ENCODE data around the gene CDK13.
A peak's percentile ranks its signal among the peaks of the same experiment; 100 is the strongest.

The CDK13 gene

GRCh38 chr7:39950473-39951225 lies 593 bp downstream of the CDK13 start:
- DNase-seq: peak; percentile 14

GRCh38 chr7:39951226-39952194 lies 1.5 kb downstream of the CDK13 start:
- DNase-seq: peak; percentile 11

- DNase-seq: no peak
Measured at GRCh38 chr7:39952374-39952773, 2.3 kb downstream of the CDK13 start.

GRCh38 chr7:39952803-39953202 lies 2.7 kb downstream of the CDK13 start:
- no peak for DNase-seq

GRCh38 chr7:39954694-39955093 lies 4.6 kb downstream of the CDK13 start:
- no peak for DNase-seq

- DNase-seq: no peak
Measured at GRCh38 chr7:39958038-39958437, 8.0 kb downstream of the CDK13 start.

- DNase-seq: no peak
Measured at GRCh38 chr7:39967406-39968161, 17.5 kb downstream of the CDK13 start.

GRCh38 chr7:39969431-39969830 lies 19.4 kb downstream of the CDK13 start:
- DNase-seq: no peak

GRCh38 chr7:39971924-39972323 lies 21.9 kb downstream of the CDK13 start:
- DNase-seq: no peak

GRCh38 chr7:39973801-39974200 lies 23.7 kb downstream of the CDK13 start:
- DNase-seq: no peak

- no peak for DNase-seq
Measured at GRCh38 chr7:39978230-39978934, 28.3 kb downstream of the CDK13 start.

- no peak for DNase-seq
Measured at GRCh38 chr7:39979406-39980073, 29.5 kb downstream of the CDK13 start.

- no peak for DNase-seq
Measured at GRCh38 chr7:39985398-39985918, 35.4 kb downstream of the CDK13 start.

- DNase-seq: no peak
Measured at GRCh38 chr7:39987641-39988347, 37.7 kb downstream of the CDK13 start.

GRCh38 chr7:40000734-40001315 lies 50.8 kb downstream of the CDK13 start:
- DNase-seq: no peak

GRCh38 chr7:40001649-40002048 lies 51.6 kb downstream of the CDK13 start:
- no peak for DNase-seq

GRCh38 chr7:40003597-40003996 lies 53.5 kb downstream of the CDK13 start:
- no peak for DNase-seq

GRCh38 chr7:40008223-40008815 lies 58.3 kb downstream of the CDK13 start:
- DNase-seq: no peak

GRCh38 chr7:40009301-40009700 lies 59.2 kb downstream of the CDK13 start:
- DNase-seq: no peak

- no peak for DNase-seq
Measured at GRCh38 chr7:40014376-40014775, 64.3 kb downstream of the CDK13 start.

All from NCI-H510A (cell line).